HepG2 (cell line): ENCODE results near the gene PRICKLE3. TPM values are rescaled to one million over a fixed set of nuclear protein-coding genes. Genes with fewer than 3 reads are reported as not detected.
A peak's percentile ranks its signal among the peaks of the same experiment; 100 is the strongest.

ENCODE experiments used
- BATF2 ChIP-seq: sonication (generic); formaldehyde crosslinking; IDR thresholded peaks from 2 replicates; pipeline ENCODE4 v1.8.0; 2022; ENCODE audit warnings: mild to moderate bottlenecking, missing genetic modification reagents, moderate library complexity
- CBX5 ChIP-seq: sonication (generic); formaldehyde crosslinking; IDR thresholded peaks from 2 replicates; pipeline ENCODE4 v1.4.0; 2020; ENCODE audit warnings: missing genetic modification reagents, borderline replicate concordance
- HNRNPK ChIP-seq: fragments of 200-400 bp; formaldehyde crosslinking; IDR thresholded peaks from 2 replicates; pipeline ENCODE4 v1.6.1; 2018; ENCODE audit warnings: low read length, low read depth, moderate library complexity, mild to moderate bottlenecking; ENCODE audit not compliant: poor library complexity, severe bottlenecking
- JUNB ChIP-seq: sonication (generic); formaldehyde crosslinking; IDR thresholded peaks from 2 replicates; pipeline ENCODE4 v1.8.0; 2022; ENCODE audit warnings: missing genetic modification reagents, mild to moderate bottlenecking, borderline replicate concordance
- MYPOP ChIP-seq: sonication (generic); formaldehyde crosslinking; IDR thresholded peaks from 2 replicates; pipeline ENCODE4 v1.8.1; 2023; ENCODE audit warnings: mild to moderate bottlenecking, moderate library complexity, missing genetic modification reagents
- NBN ChIP-seq: fragments of 450-650 bp; conservative IDR thresholded peaks from 2 replicates; pipeline ENCODE4 v1.6.1; 2017
- NR2F2 ChIP-seq: IDR thresholded peaks from 2 replicates; pipeline ENCODE4 v1.6.1; 2012; ENCODE audit warnings: low read depth, inconsistent platforms, borderline replicate concordance
- POLR2AphosphoS2 ChIP-seq: IDR thresholded peaks from 2 replicates; pipeline ENCODE4 v1.6.1; 2011; ENCODE audit warnings: low read depth, low read length, improper control_type of control experiment
- SATB2 ChIP-seq: sonication (generic); formaldehyde crosslinking; IDR thresholded peaks from 2 replicates; pipeline ENCODE4 v1.5.0; 2020; ENCODE audit warnings: missing genetic modification reagents
- TARDBP ChIP-seq: sonication (generic); formaldehyde crosslinking; IDR thresholded peaks from 2 replicates; pipeline ENCODE4 v1.8.0; 2022; ENCODE audit warnings: mild to moderate bottlenecking, missing genetic modification reagents
- TBX2 ChIP-seq: sonication (generic); formaldehyde crosslinking; IDR thresholded peaks from 2 replicates; pipeline ENCODE4 v1.5.0; 2020; ENCODE audit warnings: missing genetic modification reagents, mild to moderate bottlenecking, borderline replicate concordance
- TEAD3 ChIP-seq: optimal IDR thresholded peaks from 2 replicates; pipeline ENCODE3; 2016; ENCODE audit warnings: borderline replicate concordance
- XBP1 ChIP-seq: sonication (generic); formaldehyde crosslinking; IDR thresholded peaks from 2 replicates; pipeline ENCODE4 v1.5.0; 2020; ENCODE audit warnings: missing genetic modification reagents
- ZNF136 ChIP-seq: sonication (generic); formaldehyde crosslinking; IDR thresholded peaks from 2 replicates; pipeline ENCODE4 v1.8.1; 2022; ENCODE audit warnings: low read depth, mild to moderate bottlenecking, moderate library complexity, missing genetic modification reagents
- ZNF329 ChIP-seq: sonication (generic); formaldehyde crosslinking; IDR thresholded peaks from 2 replicates; pipeline ENCODE4 v1.9.0; 2021; ENCODE audit warnings: low read depth, mild to moderate bottlenecking, missing genetic modification reagents
- ZNF605 ChIP-seq: sonication (generic); formaldehyde crosslinking; IDR thresholded peaks from 2 replicates; pipeline ENCODE4 v1.8.0; 2022; ENCODE audit warnings: mild to moderate bottlenecking, missing genetic modification reagents
- ZNF660 ChIP-seq: sonication (generic); formaldehyde crosslinking; IDR thresholded peaks from 2 replicates; pipeline ENCODE4 v1.5.1; 2020; ENCODE audit warnings: mild to moderate bottlenecking, low read depth, missing genetic modification reagents, borderline replicate concordance
- ZNF800 ChIP-seq: sonication (generic); formaldehyde crosslinking; IDR thresholded peaks from 2 replicates; pipeline ENCODE4 v1.4.0; 2020; ENCODE audit warnings: missing genetic modification reagents
- polyA plus RNA-seq, 8 experiments: library from polyadenylated mRNA; depleted of rRNA in 3 of 8; stranded (reverse) in 7 of 8; unstranded in 1 of 8; fragments of >200 nt; fragmentation: Illumina TruSeq in 4 of 8; extraction: Trizol in 4 of 8; gene quantifications; 2 replicates each; pipeline versions ENCODE4 v1.2.1 to v1.2.3, GENCODE V29; 2011 to 2016; ENCODE audit warnings: low read depth in 4 of 8, missing spikeins in 1 of 8, mixed read lengths in 1 of 8; ENCODE audit not compliant: insufficient read depth in 1 of 8
- total RNA-seq, 5 experiments: library from RNA; depleted of rRNA; stranded (reverse); fragments of >200 nt; fragmentation: Illumina TruSeq; extraction: Trizol; gene quantifications; 2 replicates each; pipeline ENCODE4 v1.2.3, GENCODE V29; 2016; ENCODE audit warnings: low read depth in 1 of 5
- TF ChIP-seq, protein P1 (sequence below): sonication (generic); formaldehyde crosslinking; IDR thresholded peaks from 2 replicates; pipeline ENCODE4 v1.5.0; 2020; ENCODE audit warnings: mild to moderate bottlenecking, missing genetic modification reagents
- TF ChIP-seq, protein P2 (sequence below): sonication (generic); formaldehyde crosslinking; IDR thresholded peaks from 2 replicates; pipeline ENCODE4 v1.4.0; 2020; ENCODE audit warnings: missing genetic modification reagents

PRICKLE3 gene
- total and polyA plus RNA-seq, 2 of the 13 experiments (the other 11 are each of a cell fraction or from before 2014, with no cell fraction given): 2.6 TPM

DNA sequence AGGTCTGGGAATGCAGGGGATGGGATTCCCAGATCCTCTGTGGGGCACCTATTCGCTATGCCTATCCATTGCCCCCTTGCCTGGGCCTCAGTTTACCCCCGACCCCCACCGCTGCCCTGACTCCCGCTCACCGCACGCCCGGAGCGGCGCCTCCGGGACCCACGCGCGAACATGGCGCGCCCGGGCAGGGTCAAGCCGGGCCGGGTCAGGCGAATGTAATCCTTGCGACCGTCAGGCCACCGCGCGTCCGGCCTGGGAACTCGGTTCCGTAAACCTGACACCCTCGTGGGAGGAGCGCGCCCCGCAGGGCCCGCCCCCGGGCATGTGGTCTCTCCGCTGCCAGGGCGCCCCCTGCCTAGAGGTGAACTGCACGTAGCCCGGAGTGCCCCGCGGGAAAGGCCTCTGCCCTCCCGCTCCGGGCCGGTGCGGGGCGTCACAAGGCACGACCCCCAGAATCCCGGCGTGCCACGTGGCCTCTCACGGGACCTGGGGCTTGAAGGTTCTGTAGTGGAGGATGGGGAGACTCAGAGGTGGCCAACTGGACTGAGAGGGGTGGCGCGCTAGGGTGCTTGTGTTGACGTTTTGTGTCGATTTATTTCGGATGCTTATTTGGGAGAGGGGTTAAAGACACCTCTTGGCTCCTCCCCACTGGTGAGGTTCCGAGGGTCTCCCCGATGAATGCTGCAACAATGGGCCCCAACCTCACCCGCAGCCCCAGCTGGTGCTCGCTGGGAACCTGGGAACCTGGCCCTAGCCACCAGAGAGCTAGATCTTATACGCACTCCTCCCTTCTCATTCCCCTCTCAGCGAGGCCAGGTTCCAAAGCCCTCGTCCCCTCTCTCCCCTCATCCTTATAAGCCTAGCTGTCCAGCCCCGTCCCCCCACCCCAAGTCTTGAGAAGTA lies at the start of gene PRICKLE3 (continued):
- TF ChIP-seq HNRNPK: peak; percentile 52
- no peak for TF ChIP-seq TEAD3 (CRISPR knock-in tag)
- TF ChIP-seq SATB2 (CRISPR knock-in tag): no peak
- TF ChIP-seq TARDBP (CRISPR knock-in tag): no peak
- TF ChIP-seq, protein P1, sequence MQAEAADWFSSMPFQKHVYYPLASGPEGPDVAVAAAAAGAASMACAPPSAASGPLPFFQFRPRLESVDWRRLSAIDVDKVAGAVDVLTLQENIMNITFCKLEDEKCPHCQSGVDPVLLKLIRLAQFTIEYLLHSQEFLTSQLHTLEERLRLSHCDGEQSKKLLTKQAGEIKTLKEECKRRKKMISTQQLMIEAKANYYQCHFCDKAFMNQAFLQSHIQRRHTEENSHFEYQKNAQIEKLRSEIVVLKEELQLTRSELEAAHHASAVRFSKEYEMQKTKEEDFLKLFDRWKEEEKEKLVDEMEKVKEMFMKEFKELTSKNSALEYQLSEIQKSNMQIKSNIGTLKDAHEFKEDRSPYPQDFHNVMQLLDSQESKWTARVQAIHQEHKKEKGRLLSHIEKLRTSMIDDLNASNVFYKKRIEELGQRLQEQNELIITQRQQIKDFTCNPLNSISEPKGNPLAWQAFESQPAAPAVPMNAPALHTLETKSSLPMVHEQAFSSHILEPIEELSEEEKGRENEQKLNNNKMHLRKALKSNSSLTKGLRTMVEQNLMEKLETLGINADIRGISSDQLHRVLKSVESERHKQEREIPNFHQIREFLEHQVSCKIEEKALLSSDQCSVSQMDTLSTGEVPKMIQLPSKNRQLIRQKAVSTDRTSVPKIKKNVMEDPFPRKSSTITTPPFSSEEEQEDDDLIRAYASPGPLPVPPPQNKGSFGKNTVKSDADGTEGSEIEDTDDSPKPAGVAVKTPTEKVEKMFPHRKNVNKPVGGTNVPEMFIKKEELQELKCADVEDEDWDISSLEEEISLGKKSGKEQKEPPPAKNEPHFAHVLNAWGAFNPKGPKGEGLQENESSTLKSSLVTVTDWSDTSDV: no peak
- no peak for TF ChIP-seq ZNF329 (CRISPR knock-in tag)
- TF ChIP-seq ZNF660 (CRISPR knock-in tag): no peak
- TF ChIP-seq JUNB (CRISPR knock-in tag): no peak
- TF ChIP-seq ZNF800: 0 out of 2 replicates have a peak, but pooled peaks have one; percentile 17
- TF ChIP-seq MYPOP: 0 out of 2 replicates have a peak, but pooled peaks have one; percentile 41
- no peak for TF ChIP-seq POLR2AphosphoS2
- TF ChIP-seq, protein P2, sequence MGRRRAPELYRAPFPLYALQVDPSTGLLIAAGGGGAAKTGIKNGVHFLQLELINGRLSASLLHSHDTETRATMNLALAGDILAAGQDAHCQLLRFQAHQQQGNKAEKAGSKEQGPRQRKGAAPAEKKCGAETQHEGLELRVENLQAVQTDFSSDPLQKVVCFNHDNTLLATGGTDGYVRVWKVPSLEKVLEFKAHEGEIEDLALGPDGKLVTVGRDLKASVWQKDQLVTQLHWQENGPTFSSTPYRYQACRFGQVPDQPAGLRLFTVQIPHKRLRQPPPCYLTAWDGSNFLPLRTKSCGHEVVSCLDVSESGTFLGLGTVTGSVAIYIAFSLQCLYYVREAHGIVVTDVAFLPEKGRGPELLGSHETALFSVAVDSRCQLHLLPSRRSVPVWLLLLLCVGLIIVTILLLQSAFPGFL (CRISPR knock-in tag): no peak
- TF ChIP-seq BATF2 (CRISPR knock-in tag): no peak
- 0 out of 2 replicates have a peak, but pooled peaks have one; percentile 21 for TF ChIP-seq ZNF605 (CRISPR knock-in tag)
- TF ChIP-seq TBX2: no peak; the same call in 1 of the 2 replicates
- no peak for TF ChIP-seq CBX5 (CRISPR knock-in tag)
- no peak for TF ChIP-seq NBN
- no peak for TF ChIP-seq NR2F2
- TF ChIP-seq ZNF136 (CRISPR knock-in tag): no peak
- TF ChIP-seq XBP1 (CRISPR knock-in tag): no peak
